WTC11 (cell line): ENCODE measurements around the gene CCDC191. TPM values are rescaled to one million over a fixed set of nuclear protein-coding genes. Genes with fewer than 3 reads are reported as not detected.

Experiments
- ATAC-seq: fragments of 200-7000 bp; cut with Tn5 transposase; 2 replicates; pipeline ENCODE4 v1.10.0; 2021; ENCODE audit warnings: mild to moderate bottlenecking, moderate library complexity
- CTCF ChIA-PET: fragments of 300-600 bp; sonication (Branson Sonifier 250); formaldehyde crosslinking; loops from one replicate; lab custom pipeline; 2021; ENCODE audit warnings: antibody characterized with exemption; lab: Charles Lee
- POLR2A ChIA-PET: fragments of 350-600 bp; sonication (Branson Sonifier 250); formaldehyde crosslinking; loops from one replicate; lab custom pipeline; 2021; ENCODE audit warnings: antibody characterized with exemption; lab: Charles Lee
- DNase-seq: peaks from one replicate; pipeline ENCODE4 v3.0.0; 2021; ENCODE audit warnings: low spot score
- H3K27ac Mint-ChIP-seq: 2 replicates; pipeline ENCODE4 v1.8.0; 2021; ENCODE audit warnings: mixed read lengths
- H3K27me3 Mint-ChIP-seq: 2 replicates; pipeline ENCODE4 v1.8.0; 2021; ENCODE audit warnings: low read depth, mild to moderate bottlenecking, moderate library complexity, mixed read lengths
- H3K36me3 Mint-ChIP-seq: 2 replicates; pipeline ENCODE4 v1.8.0; 2021; ENCODE audit warnings: mixed read lengths
- H3K4me1 Mint-ChIP-seq: 2 replicates; pipeline ENCODE4 v1.8.0; 2022; ENCODE audit warnings: mixed read lengths
- H3K4me3 Mint-ChIP-seq: 2 replicates; pipeline ENCODE4 v1.8.0; 2021; ENCODE audit warnings: mild to moderate bottlenecking, moderate library complexity, mixed read lengths
- H3K9me3 Mint-ChIP-seq: 2 replicates; pipeline ENCODE4 v1.8.0; 2021; ENCODE audit warnings: mixed read lengths
- CTCF ChIP-seq: fragments of 200-600 bp; IDR thresholded peaks from 2 replicates; pipeline ENCODE4 v1.8.0; 2022; ENCODE audit warnings: antibody characterized with exemption
- GRHL2 ChIP-seq: fragments of 250-450 bp; sonication (Bioruptor Pico); IDR thresholded peaks from 2 replicates; pipeline ENCODE4 v1.8.0; 2022; ENCODE audit warnings: mild to moderate bottlenecking, moderate library complexity; ENCODE audit not compliant: insufficient replicate concordance, severe bottlenecking
- IRF2 ChIP-seq: sonication (generic); formaldehyde crosslinking; IDR thresholded peaks from 2 replicates; pipeline ENCODE4 v1.8.0; 2022; ENCODE audit warnings: low read depth, missing genetic modification reagents, borderline replicate concordance
- MXD4 ChIP-seq: fragments of 250-450 bp; sonication (Bioruptor Pico); IDR thresholded peaks from 2 replicates; pipeline ENCODE4 v1.8.0; 2021; ENCODE audit warnings: mild to moderate bottlenecking, moderate library complexity, borderline replicate concordance
- MYBL2 ChIP-seq: sonication (generic); formaldehyde crosslinking; IDR thresholded peaks from 2 replicates; pipeline ENCODE4 v1.8.1; 2023; ENCODE audit warnings: mild to moderate bottlenecking, moderate library complexity, missing genetic modification reagents
- PRDM15 ChIP-seq: sonication (generic); formaldehyde crosslinking; IDR thresholded peaks from 2 replicates; pipeline ENCODE4 v1.8.0; 2022; ENCODE audit warnings: missing genetic modification reagents
- PRRX2 ChIP-seq: fragments of 250-450 bp; sonication (Bioruptor Pico); IDR thresholded peaks from 2 replicates; pipeline ENCODE4 v1.8.0; 2021; ENCODE audit warnings: mild to moderate bottlenecking
- TCF7 ChIP-seq: sonication (generic); formaldehyde crosslinking; IDR thresholded peaks from 2 replicates; pipeline ENCODE4 v1.8.0; 2022; ENCODE audit warnings: mild to moderate bottlenecking, low read depth, missing genetic modification reagents, moderate library complexity
- TEAD1 ChIP-seq: sonication (generic); formaldehyde crosslinking; IDR thresholded peaks from 2 replicates; pipeline ENCODE4 v1.8.0; 2022; ENCODE audit warnings: mild to moderate bottlenecking, missing genetic modification reagents
- USF1 ChIP-seq: sonication (generic); formaldehyde crosslinking; IDR thresholded peaks from 2 replicates; pipeline ENCODE4 v1.8.0; 2022; ENCODE audit warnings: mild to moderate bottlenecking, missing genetic modification reagents
- ZNF121 ChIP-seq: sonication (generic); formaldehyde crosslinking; IDR thresholded peaks from 2 replicates; pipeline ENCODE4 v1.8.0; 2023; ENCODE audit warnings: missing genetic modification reagents
- ZNF138 ChIP-seq: sonication (generic); formaldehyde crosslinking; conservative IDR thresholded peaks from 2 replicates; pipeline ENCODE4 v1.8.1; 2022; ENCODE audit warnings: mild to moderate bottlenecking, moderate library complexity, missing genetic modification reagents
- ZNF219 ChIP-seq: sonication (generic); formaldehyde crosslinking; IDR thresholded peaks from 2 replicates; pipeline ENCODE4 v1.8.0; 2023; ENCODE audit warnings: missing genetic modification reagents, mild to moderate bottlenecking, borderline replicate concordance
- total RNA-seq: library from RNA; stranded (reverse); gene quantifications from 3 replicates; pipeline ENCODE4 v1.2.3, GENCODE V29; 2021
- TF ChIP-seq, protein P1 (sequence below): sonication (generic); formaldehyde crosslinking; IDR thresholded peaks from 2 replicates; pipeline ENCODE4 v1.8.1; 2023; ENCODE audit warnings: mild to moderate bottlenecking, missing genetic modification reagents

The CCDC191 gene
- total RNA-seq, 1 experiment from 2014 or later, result 1.6 TPM

DNA sequence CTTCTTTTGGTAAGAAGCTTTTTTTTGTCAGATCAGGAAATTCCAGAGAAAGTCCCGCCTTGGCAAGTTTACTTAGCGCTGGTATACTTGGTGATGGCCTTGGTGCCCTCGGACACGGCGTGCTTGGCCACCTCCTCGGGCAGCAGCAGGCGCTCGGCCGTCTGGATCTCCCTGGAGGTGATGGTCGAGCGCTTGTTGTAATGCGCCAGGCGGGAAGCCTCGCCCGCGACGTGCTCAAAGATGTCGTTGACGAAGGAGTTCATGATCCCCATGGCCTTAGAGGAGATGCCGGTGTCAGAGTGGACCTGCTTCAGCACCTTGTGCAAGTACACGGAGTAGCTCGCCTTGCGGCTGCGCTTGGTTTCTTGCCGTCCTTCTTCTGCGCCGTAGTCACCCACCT is 46.9 kb upstream of the CCDC191 start:
- POLR2A ChIA-PET, result no interaction called here
- Mint-ChIP-seq H3K4me1 (peaks cover 14% of the 10 kb centered on the region), H3K9me3 (no peaks in the 10 kb centered on the region), H3K36me3 (no peaks in the 10 kb centered on the region), H3K4me3 (no peak overlapping the region), H3K27me3 (no peaks in the 10 kb centered on the region), H3K27ac (no peak overlapping the region)
- CTCF ChIA-PET, result no interaction called here
- no peak for DNase-seq
- ATAC-seq, result no peak
- no peak for TF ChIP-seq CTCF
- TF ChIP-seq GRHL2 (CRISPR knock-in tag), result no peak
- TF ChIP-seq ZNF138 (CRISPR knock-in tag), result no peak

DNA sequence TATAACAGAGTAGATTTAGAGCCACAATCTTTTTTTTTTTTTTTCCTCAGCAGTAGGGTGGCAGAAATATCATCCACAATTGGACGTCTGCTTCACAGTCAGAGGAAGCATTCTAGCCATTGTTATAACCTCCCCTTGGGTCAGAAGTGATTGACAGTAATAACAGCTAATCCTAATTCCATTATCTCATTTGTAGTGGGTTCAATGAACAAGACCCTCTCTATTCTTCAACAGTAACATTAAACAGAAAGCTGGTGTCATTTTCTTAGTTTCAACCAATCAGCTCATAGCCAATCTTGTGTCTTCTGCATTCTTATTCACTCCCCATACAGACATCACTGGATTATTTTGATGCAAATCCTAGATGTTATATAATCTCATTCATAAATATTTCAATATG is 44.8 kb upstream of the CCDC191 start:
- no peak for ATAC-seq
- POLR2A ChIA-PET, result no interaction called here
- Mint-ChIP-seq H3K27ac (no peak overlapping the region), H3K4me1 (peaks cover 14% of the 10 kb centered on the region), H3K9me3 (peaks cover 4% of the 10 kb centered on the region; the same call in 1 of the 2 replicates), H3K27me3 (no peaks in the 10 kb centered on the region), H3K36me3 (no peaks in the 10 kb centered on the region), H3K4me3 (no peak overlapping the region)
- no peak for DNase-seq
- CTCF ChIA-PET, result interaction anchor here (1.4 kb wide), 1 partner anchor 11 kb away, joined by 4 read pairs; no protein-coding TSS in a partner anchor
- TF ChIP-seq MXD4 (CRISPR knock-in tag), result no peak
- TF ChIP-seq USF1 (CRISPR knock-in tag), result no peak
- TF ChIP-seq ZNF219 (CRISPR knock-in tag), result no peak
- no peak for TF ChIP-seq MYBL2
- TF ChIP-seq TCF7 (CRISPR knock-in tag), result no peak
- TF ChIP-seq PRRX2 (CRISPR knock-in tag), result no peak
- no peak for TF ChIP-seq PRDM15 (CRISPR knock-in tag)
- TF ChIP-seq IRF2, result no peak
- no peak for TF ChIP-seq ZNF121 (CRISPR knock-in tag)
- no peak for TF ChIP-seq TEAD1 (CRISPR knock-in tag)
- TF ChIP-seq, all 79 proteins: peak for 0

- Mint-ChIP-seq H3K4me1 (peaks cover 18% of the 10 kb centered on the region), H3K27me3 (no peaks in the 10 kb centered on the region), H3K36me3 (no peaks in the 10 kb centered on the region), H3K9me3 (peaks cover 4% of the 10 kb centered on the region; the same call in 1 of the 2 replicates), H3K4me3 (no peak overlapping the region), H3K27ac (no peak overlapping the region)
- DNase-seq (no peak), ATAC-seq (no peak)
- ChIA-PET CTCF (no interaction called here), POLR2A (no interaction called here)
- TF ChIP-seq, protein P1, sequence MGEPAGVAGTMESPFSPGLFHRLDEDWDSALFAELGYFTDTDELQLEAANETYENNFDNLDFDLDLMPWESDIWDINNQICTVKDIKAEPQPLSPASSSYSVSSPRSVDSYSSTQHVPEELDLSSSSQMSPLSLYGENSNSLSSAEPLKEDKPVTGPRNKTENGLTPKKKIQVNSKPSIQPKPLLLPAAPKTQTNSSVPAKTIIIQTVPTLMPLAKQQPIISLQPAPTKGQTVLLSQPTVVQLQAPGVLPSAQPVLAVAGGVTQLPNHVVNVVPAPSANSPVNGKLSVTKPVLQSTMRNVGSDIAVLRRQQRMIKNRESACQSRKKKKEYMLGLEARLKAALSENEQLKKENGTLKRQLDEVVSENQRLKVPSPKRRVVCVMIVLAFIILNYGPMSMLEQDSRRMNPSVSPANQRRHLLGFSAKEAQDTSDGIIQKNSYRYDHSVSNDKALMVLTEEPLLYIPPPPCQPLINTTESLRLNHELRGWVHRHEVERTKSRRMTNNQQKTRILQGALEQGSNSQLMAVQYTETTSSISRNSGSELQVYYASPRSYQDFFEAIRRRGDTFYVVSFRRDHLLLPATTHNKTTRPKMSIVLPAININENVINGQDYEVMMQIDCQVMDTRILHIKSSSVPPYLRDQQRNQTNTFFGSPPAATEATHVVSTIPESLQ (CRISPR knock-in tag), result no peak
Measured at GRCh38 chr3:114095796-114096195, 39.5 kb upstream of the CCDC191 start.
